Measurements from ENCODE around the gene OR5K3. TPM values are rescaled to one million over a fixed set of nuclear protein-coding genes. Genes with fewer than 3 reads are reported as not detected.

OR5K3 gene, protein sequence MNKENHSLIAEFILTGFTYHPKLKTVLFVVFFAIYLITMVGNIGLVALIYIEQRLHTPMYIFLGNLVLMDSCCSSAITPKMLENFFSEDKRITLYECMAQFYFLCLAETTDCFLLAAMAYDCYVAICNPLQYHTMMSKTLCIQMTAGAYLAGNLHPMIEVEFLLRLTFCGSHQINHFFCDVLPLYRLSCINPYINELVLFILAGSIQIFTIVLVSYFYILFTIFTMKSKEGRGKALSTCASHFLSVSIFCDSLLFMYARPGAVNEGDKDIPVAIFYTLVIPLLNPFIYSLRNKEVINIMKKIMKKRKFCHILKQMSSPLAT
- not detected for polyA plus RNA-seq (2013, experiment 1 of 2)
- not detected for polyA plus RNA-seq (2013, experiment 2 of 2)

DNA sequence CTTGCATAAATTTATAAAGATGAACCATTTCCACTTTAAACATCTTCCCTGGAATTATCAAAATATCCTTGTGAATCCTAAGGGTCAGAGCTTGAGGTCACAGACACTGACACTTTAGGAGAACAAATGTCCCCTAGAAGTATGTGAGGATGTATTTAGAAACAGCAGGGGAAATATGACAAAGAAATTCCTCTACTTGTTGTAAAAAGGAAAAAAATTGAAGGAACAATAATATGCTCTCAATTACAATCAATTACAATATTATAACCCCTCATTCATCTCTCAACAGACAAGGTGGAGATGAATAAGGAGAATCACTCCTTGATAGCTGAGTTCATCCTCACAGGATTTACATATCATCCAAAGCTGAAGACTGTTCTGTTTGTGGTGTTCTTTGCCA, at the start of gene OR5K3:
Gene OR5K3, plus strand, starts transcription at position 301 of the 400 bp plus-strand sequence. Its CDS starts 0 bp downstream, at position 301.
- no peak within 1 kb of the TSS for H2AFZ ChIP-seq (ENCODE audit: low read length)
- no peak within 1 kb of the TSS for H3K4me2 ChIP-seq (ENCODE audit: insufficient read depth, low read length, poor library complexity, severe bottlenecking)

DNA sequence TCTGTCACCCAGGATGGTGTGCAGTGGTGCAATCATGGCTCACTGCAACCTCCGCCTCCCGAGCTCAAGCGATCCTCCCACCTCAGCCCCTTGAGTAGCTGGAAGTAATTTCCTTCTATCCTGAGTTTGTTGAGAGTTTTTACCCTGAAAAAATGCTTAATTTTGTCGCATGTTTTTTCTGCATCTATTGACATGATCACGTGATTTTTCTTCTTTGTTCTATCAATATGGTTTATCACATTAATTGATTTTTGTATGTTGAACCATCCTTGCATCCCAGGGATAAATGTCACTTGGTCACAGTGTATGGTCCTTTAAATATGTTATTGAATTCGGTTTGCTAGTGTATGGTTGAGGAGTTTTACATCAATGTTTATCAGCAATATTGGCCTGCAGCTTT, 48.7 kb upstream of the OR5K3 start:
- H3K4me1 ChIP-seq (ENCODE audit: control insufficient read depth in 2 of 2, insufficient read depth in 1 of 2, low read depth in 1 of 2, low read length in 2 of 2): no peaks in the 10 kb centered on the region
- no peak overlapping the region for H3K23ac ChIP-seq (ENCODE audit: low read depth, low read length, poor library complexity)
- no peak overlapping the region for H2BK5ac ChIP-seq (ENCODE audit: low read length)
- no peak overlapping the region for H3K4me2 ChIP-seq (ENCODE audit: insufficient read depth, low read length, poor library complexity, severe bottlenecking)
- H2BK15ac ChIP-seq (ENCODE audit: low read length): no peak overlapping the region
- H3K14ac ChIP-seq (ENCODE audit: low read length): no peak overlapping the region
- no peak overlapping the region for H3K4ac ChIP-seq (ENCODE audit: low read length)
- H3K18ac ChIP-seq (ENCODE audit: low read length): no peak overlapping the region
- no peak overlapping the region for H2BK120ac ChIP-seq (ENCODE audit: low read depth, low read length)
- no peaks in the 10 kb centered on the region for H3K27me3 ChIP-seq (ENCODE audit: control insufficient read depth in 3 of 3, insufficient read depth in 3 of 3, low read depth in 1 of 3, low read length in 3 of 3)
- no peak overlapping the region for H2AFZ ChIP-seq (ENCODE audit: low read length)
- no peak overlapping the region for H4K8ac ChIP-seq (ENCODE audit: low read depth, low read length)
- H3K36me3 ChIP-seq (replicated peaks in 1 of 2; ENCODE audit: control insufficient read depth in 2 of 2, insufficient read depth in 2 of 2, low read length in 2 of 2): no peaks in the 10 kb centered on the region
- H4K91ac ChIP-seq (ENCODE audit: low read depth, low read length, poor library complexity): no peak overlapping the region
- WGBS, 2 donors (ENCODE audit: extremely low coverage in 2 of 2, insufficient read length in 2 of 2, insufficient replicate concordance in 1 of 2): no CpG with 5 or more reads among the region's 6 CpGs
- no peak overlapping the region for H3K27ac ChIP-seq (replicated peaks; ENCODE audit: low read length)
- H3K4me3 ChIP-seq (ENCODE audit: low read length in 2 of 2): no peak overlapping the region
- H2AK5ac ChIP-seq (ENCODE audit: low read depth, low read length): no peak overlapping the region
- H3K79me1 ChIP-seq (ENCODE audit: low read depth, low read length): no peaks in the 10 kb centered on the region
- no peak for DNase-seq (ENCODE audit: low spot score)
- H2BK12ac ChIP-seq (ENCODE audit: low read length): no peak overlapping the region
- no peaks in the 10 kb centered on the region for H3K9me3 ChIP-seq (replicated peaks in 1 of 2; ENCODE audit: control insufficient read depth in 2 of 2, insufficient read depth in 1 of 2, low read depth in 1 of 2, low read length in 2 of 2)
- no peak overlapping the region for H3K9ac ChIP-seq (ENCODE audit: low read depth, low read length, poor library complexity)

More for the DNA sequence above, at the start of gene OR5K3:
- Histone ChIP-seq H2BK12ac (ENCODE audit: low read length) (no peak within 1 kb of the TSS), H3K79me1 (ENCODE audit: low read depth, low read length) (no peaks in the 10 kb centered on the region), H3K9ac (ENCODE audit: low read depth, low read length, poor library complexity) (no peak within 1 kb of the TSS), H3K27me3 (ENCODE audit: control insufficient read depth in 3 of 3, insufficient read depth in 3 of 3, low read depth in 1 of 3, low read length in 3 of 3) (no peaks in the 10 kb centered on the region), H3K36me3 (replicated peaks in 1 of 2; ENCODE audit: control insufficient read depth in 2 of 2, insufficient read depth in 2 of 2, low read length in 2 of 2) (no peaks in the 10 kb centered on the region), H2BK15ac (ENCODE audit: low read length) (no peak within 1 kb of the TSS), H3K14ac (ENCODE audit: low read length) (no peak within 1 kb of the TSS), H2BK120ac (ENCODE audit: low read depth, low read length) (no peak within 1 kb of the TSS), H3K9me3 (replicated peaks in 1 of 2; ENCODE audit: control insufficient read depth in 2 of 2, insufficient read depth in 1 of 2, low read depth in 1 of 2, low read length in 2 of 2) (no peaks in the 10 kb centered on the region), H3K4me3 (ENCODE audit: low read length in 2 of 2) (no peak within 1 kb of the TSS), H4K91ac (ENCODE audit: low read depth, low read length, poor library complexity) (no peak within 1 kb of the TSS), H4K8ac (ENCODE audit: low read depth, low read length) (no peak within 1 kb of the TSS), H3K23ac (ENCODE audit: low read depth, low read length, poor library complexity) (no peak within 1 kb of the TSS), H2BK5ac (ENCODE audit: low read length) (no peak within 1 kb of the TSS), H3K4me1 (ENCODE audit: control insufficient read depth in 2 of 2, insufficient read depth in 1 of 2, low read depth in 1 of 2, low read length in 2 of 2) (no peaks in the 10 kb centered on the region), H2AK5ac (ENCODE audit: low read depth, low read length) (no peak within 1 kb of the TSS), H3K18ac (ENCODE audit: low read length) (no peak within 1 kb of the TSS), H3K4ac (ENCODE audit: low read length) (no peak within 1 kb of the TSS), H3K27ac (replicated peaks; ENCODE audit: low read length) (no peak within 1 kb of the TSS)
- DNase-seq (ENCODE audit: low spot score): no peak

DNA sequence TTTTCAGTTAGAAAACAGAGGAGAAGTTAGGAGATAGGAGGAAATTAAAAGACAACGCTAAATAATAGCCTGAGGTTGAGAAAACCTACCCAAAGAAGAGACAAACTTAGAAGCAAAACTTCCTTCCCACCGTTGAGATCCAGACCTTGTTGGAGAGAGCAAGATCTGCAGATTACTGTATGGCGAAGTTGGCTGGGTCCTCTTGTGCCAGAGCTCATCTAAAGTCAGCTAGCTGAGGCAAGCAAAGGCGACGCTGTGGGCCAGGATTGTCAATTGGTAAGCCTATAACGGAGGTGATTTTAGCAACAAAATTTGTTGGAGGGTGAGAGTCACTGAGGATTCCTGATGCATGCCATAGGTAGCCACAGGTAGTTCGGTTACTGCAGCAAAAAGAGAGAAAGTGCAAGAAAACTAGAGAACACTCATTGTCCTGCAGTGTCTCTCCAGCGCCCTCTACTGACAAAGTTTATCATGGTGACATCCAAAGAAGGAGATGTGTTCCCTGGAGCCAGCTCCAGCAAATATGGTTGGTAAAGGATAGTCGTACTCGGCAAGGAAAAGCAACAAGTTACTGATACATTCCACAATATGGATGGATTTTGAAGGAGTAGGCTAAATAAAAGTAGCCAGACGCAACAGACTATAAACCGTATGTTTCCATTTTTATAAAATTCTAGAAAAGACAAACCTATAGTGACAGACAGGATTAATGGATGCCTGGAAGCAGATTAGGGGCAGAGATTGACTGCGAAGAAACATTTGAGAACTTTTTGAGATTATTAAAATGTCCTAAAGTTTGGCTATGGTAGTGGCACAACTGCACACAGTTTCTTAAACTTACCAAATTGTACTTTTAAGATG, 46.6 kb upstream of the OR5K3 start:
- Histone ChIP-seq H3K9ac (ENCODE audit: low read depth, low read length, poor library complexity) (no peak overlapping the region), H3K4me2 (ENCODE audit: insufficient read depth, low read length, poor library complexity, severe bottlenecking) (no peak overlapping the region), H3K27me3 (ENCODE audit: control insufficient read depth in 3 of 3, insufficient read depth in 3 of 3, low read depth in 1 of 3, low read length in 3 of 3) (no peaks in the 10 kb centered on the region), H3K9me3 (replicated peaks in 1 of 2; ENCODE audit: control insufficient read depth in 2 of 2, insufficient read depth in 1 of 2, low read depth in 1 of 2, low read length in 2 of 2) (no peaks in the 10 kb centered on the region), H3K36me3 (replicated peaks in 1 of 2; ENCODE audit: control insufficient read depth in 2 of 2, insufficient read depth in 2 of 2, low read length in 2 of 2) (no peaks in the 10 kb centered on the region), H3K4me3 (ENCODE audit: low read length in 2 of 2) (no peak overlapping the region), H2AK5ac (ENCODE audit: low read depth, low read length) (no peak overlapping the region), H3K4me1 (ENCODE audit: control insufficient read depth in 2 of 2, insufficient read depth in 1 of 2, low read depth in 1 of 2, low read length in 2 of 2) (no peaks in the 10 kb centered on the region), H3K4ac (ENCODE audit: low read length) (no peak overlapping the region), H3K27ac (replicated peaks; ENCODE audit: low read length) (no peak overlapping the region), H2BK12ac (ENCODE audit: low read length) (no peak overlapping the region), H3K23ac (ENCODE audit: low read depth, low read length, poor library complexity) (no peak overlapping the region), H2BK15ac (ENCODE audit: low read length) (no peak overlapping the region), H3K14ac (ENCODE audit: low read length) (no peak overlapping the region), H2BK120ac (ENCODE audit: low read depth, low read length) (no peak overlapping the region), H2BK5ac (ENCODE audit: low read length) (no peak overlapping the region), H4K91ac (ENCODE audit: low read depth, low read length, poor library complexity) (no peak overlapping the region), H4K8ac (ENCODE audit: low read depth, low read length) (no peak overlapping the region), H2AFZ (ENCODE audit: low read length) (no peak overlapping the region), H3K18ac (ENCODE audit: low read length) (no peak overlapping the region), H3K79me1 (ENCODE audit: low read depth, low read length) (no peaks in the 10 kb centered on the region)
- peak; percentile 63 for DNase-seq (ENCODE audit: low spot score)
- WGBS, 2 donors (ENCODE audit: extremely low coverage in 2 of 2, insufficient read length in 2 of 2, insufficient replicate concordance in 1 of 2): no CpG with 5 or more reads among the region's 13 CpGs

DNA sequence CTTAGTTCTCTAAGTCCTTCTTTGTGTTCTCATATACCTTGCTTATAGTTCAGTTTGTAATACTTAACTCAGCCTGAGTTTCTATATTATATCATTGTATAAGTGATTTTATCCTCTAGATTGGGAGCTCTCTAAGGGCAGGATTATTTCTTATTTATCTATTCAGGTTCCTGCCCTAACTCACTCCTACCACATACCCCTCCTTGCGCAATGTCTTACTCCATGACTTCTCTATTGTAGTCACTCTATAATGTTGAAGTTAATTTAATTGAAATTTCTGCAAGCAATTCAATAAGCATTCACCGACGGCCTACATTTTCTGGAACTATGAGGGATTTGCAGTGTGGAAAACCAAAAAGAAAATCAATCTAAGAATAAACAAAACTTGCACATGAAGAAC, 40.4 kb upstream of the OR5K3 start:
- H2BK15ac ChIP-seq (ENCODE audit: low read length): no peak overlapping the region
- no peak overlapping the region for H3K4ac ChIP-seq (ENCODE audit: low read length)
- no peak overlapping the region for H3K18ac ChIP-seq (ENCODE audit: low read length)
- H3K4me2 ChIP-seq (ENCODE audit: insufficient read depth, low read length, poor library complexity, severe bottlenecking): no peak overlapping the region
- H3K9me3 ChIP-seq (replicated peaks in 1 of 2; ENCODE audit: control insufficient read depth in 2 of 2, insufficient read depth in 1 of 2, low read depth in 1 of 2, low read length in 2 of 2): no peaks in the 10 kb centered on the region
- H3K4me1 ChIP-seq (ENCODE audit: control insufficient read depth in 2 of 2, insufficient read depth in 1 of 2, low read depth in 1 of 2, low read length in 2 of 2): no peaks in the 10 kb centered on the region
- no peaks in the 10 kb centered on the region for H3K79me1 ChIP-seq (ENCODE audit: low read depth, low read length)
- H2AFZ ChIP-seq (ENCODE audit: low read length): no peak overlapping the region
- no peaks in the 10 kb centered on the region for H3K27me3 ChIP-seq (ENCODE audit: control insufficient read depth in 3 of 3, insufficient read depth in 3 of 3, low read depth in 1 of 3, low read length in 3 of 3)
- H3K4me3 ChIP-seq (ENCODE audit: low read length in 2 of 2): no peak overlapping the region
- no peak overlapping the region for H2AK5ac ChIP-seq (ENCODE audit: low read depth, low read length)
- H2BK12ac ChIP-seq (ENCODE audit: low read length): no peak overlapping the region
- no peak overlapping the region for H2BK5ac ChIP-seq (ENCODE audit: low read length)
- H4K91ac ChIP-seq (ENCODE audit: low read depth, low read length, poor library complexity): no peak overlapping the region
- no peak overlapping the region for H3K23ac ChIP-seq (ENCODE audit: low read depth, low read length, poor library complexity)
- no peak for DNase-seq (ENCODE audit: low spot score)
- H4K8ac ChIP-seq (ENCODE audit: low read depth, low read length): no peak overlapping the region
- no peak overlapping the region for H2BK120ac ChIP-seq (ENCODE audit: low read depth, low read length)
- no peak overlapping the region for H3K27ac ChIP-seq (replicated peaks; ENCODE audit: low read length)
- WGBS, 2 donors (ENCODE audit: extremely low coverage in 2 of 2, insufficient read length in 2 of 2, insufficient replicate concordance in 1 of 2): no CpG with 5 or more reads among the region's 3 CpGs
- H3K36me3 ChIP-seq (replicated peaks in 1 of 2; ENCODE audit: control insufficient read depth in 2 of 2, insufficient read depth in 2 of 2, low read length in 2 of 2): no peaks in the 10 kb centered on the region
- H3K14ac ChIP-seq (ENCODE audit: low read length): no peak overlapping the region
- H3K9ac ChIP-seq (ENCODE audit: low read depth, low read length, poor library complexity): no peak overlapping the region

All from neuronal stem cell (in vitro differentiated cells).